Measurements from ENCODE around the gene HHEX.
"Not testable (repeated sequence)": the region's sequence is repeated elsewhere in the genome, so short reads cannot be mapped to it uniquely, and the experiment has no call there.

The HHEX gene

DNA sequence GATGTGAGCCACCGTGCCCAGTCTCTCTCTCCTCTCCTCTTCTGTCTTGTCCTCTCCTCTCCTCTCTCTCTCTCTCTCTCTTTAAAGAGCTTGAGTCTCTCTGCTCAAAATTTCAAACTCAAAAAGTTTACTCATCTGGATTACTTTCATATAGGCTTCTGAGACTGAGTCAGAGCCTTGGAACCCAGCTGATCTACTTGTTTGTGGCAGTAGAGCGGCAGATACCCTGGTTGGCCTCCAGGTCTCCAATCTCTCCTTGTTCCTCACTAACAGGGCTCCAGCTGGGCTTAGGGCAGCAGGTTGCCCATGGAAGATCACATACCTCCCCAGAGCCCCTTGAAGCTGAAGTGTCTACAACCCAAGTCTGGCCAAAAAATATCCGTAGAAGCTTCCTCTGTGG, 51.0 kb downstream of the HHEX start:
- no peak for DNase-seq

DNA sequence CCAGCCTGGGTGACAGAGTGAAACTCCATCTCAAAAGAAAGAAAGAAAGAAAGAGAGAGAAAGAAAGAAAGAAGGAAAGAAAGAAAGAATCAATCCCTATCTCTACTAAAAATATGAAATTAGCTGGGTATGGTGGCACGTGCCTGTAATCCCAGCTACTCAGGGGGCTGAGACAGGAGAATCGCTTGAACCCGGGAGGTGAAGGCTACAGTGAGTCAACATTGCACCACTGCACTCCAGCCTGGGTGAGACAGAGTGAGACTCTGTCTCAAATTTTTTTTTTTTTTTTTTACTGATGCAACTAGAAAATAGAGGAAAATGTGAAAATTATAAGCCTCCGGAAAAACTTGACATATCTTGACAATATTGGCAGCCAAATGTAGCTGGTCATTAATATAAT, 52.0 kb downstream of the HHEX start:
- DNase-seq: not testable (repeated sequence)

DNA sequence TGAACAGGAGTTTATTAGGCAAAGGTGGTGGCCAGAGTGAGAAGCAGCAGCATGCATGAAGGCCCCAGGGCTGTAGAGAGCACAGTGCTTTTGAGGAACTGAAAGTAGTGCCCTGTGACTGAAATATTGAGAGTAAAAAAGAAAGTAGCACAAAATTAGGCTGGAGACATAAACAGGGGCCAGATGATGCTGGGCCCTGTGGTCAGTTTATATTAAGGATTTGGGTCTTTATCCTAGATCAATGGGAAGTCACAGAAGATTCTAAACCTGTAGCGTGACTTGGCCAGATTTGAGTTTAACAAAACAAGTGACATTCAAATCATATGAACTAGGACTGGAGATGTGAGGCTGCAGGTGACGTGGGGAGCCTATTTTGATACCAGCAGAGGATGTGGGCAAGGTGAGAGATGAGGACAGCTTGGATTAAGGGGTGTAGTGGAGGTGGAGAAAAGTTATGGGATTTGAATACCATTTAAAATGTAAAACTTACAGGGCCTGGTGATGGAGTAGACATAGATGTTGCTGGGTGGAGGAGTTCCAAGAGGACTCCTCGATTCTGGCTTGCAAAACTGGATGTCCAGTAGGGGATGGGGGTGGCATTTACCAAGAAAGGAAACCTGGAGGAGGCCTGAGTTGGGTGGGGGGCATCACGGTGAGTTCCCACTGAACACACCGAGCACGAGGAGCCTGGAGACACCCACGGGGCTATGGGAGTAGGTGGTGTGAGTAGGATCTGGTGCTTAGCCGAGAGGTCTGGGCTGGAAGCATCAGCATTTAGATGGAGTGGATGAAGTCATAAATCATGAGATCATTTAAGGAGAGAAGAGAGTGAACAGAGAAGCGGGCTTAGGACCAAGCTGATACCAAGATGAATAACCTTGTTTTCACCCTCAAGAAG, 52.8 kb downstream of the HHEX start:
- no peak for DNase-seq

Data from NCI-H1436 treated with DMSO at 0.1 percent for 48 hours (cell line).